GM12892 (cell line): ENCODE results near the gene SPRR3.

ENCODE experiments used
- POLR2A ChIP-seq: IDR thresholded peaks from 2 replicates; pipeline ENCODE4 v1.6.1; 2011; ENCODE audit warnings: low read depth, low read length, control low read depth
- POLR2AphosphoS5 ChIP-seq: IDR thresholded peaks from 2 replicates; pipeline ENCODE4 v1.6.1; 2011; ENCODE audit warnings: low read depth, low read length, control low read depth
- TAF1 ChIP-seq: IDR thresholded peaks from 2 replicates; pipeline ENCODE4 v1.6.1; 2011; ENCODE audit warnings: low read depth, mild to moderate bottlenecking, control low read depth, low read length, borderline replicate concordance

DNA sequence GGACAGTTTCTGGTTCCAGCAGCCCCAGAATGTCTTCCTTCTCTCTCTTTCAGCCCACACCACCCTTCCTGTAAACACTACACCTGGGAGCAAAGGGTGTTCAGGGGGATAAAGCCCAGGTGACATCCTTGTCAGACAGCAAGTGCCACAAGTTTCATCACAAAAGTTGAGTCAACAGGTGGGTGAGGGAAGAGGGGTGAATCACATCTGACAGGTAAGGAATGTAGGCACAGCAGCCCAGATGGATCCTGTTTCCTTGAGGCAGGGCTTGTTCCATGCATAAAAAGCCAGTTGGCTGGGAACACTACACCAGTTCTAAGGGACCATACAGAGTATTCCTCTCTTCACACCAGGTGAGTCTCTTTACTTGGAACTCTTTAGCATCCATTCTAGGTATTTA is 29.3 kb downstream of the SPRR3 start, which contains the start of gene SPRR1B:
- TF ChIP-seq POLR2A = no peak
- no peak for TF ChIP-seq POLR2AphosphoS5
- TF ChIP-seq TAF1 = no peak
